Body of pancreas (tissue), 4 donors: ENCODE data around the gene THAP12. TPM values are rescaled to one million over a fixed set of nuclear protein-coding genes. Genes with fewer than 3 reads are reported as not detected.

ENCODE experiments used
- ATAC-seq: fragments of 150-250 bp; one replicate; pipeline ENCODE4 v1.9.1; 2016
- DNase-seq, 4 donors: peaks; one replicate each; pipeline ENCODE4 v3.0.0-alpha.2; 2019
- H3K27ac ChIP-seq, 4 donors: fragments of 200-600 bp; sonication (generic); 1 replicate in 3 of 4; 2 replicates in 1 of 4; pipeline versions ENCODE4 v1.5.1 to v1.6.1; 2016 to 2019; ENCODE audit warnings: mild to moderate bottlenecking in 1 of 4, mixed read lengths in 1 of 4, moderate library complexity in 1 of 4
- H3K27me3 ChIP-seq, 2 donors: fragments of 200-600 bp; sonication (generic); one replicate each; pipeline ENCODE4 v1.6.0; 2016; ENCODE audit warnings: mild to moderate bottlenecking in 1 of 2
- H3K36me3 ChIP-seq, 2 donors: fragments of 200-600 bp; sonication (generic); replicated peaks in 1 of 2; 2 replicates each; pipeline ENCODE4 v1.5.1; 2016; ENCODE audit warnings: low read depth in 2 of 2; ENCODE audit not compliant: insufficient read depth in 1 of 2
- H3K4me1 ChIP-seq: fragments of 200-600 bp; sonication (generic); one replicate; pipeline ENCODE4 v1.6.0; 2016
- H3K4me3 ChIP-seq, 2 donors: fragments of 200-600 bp; sonication (generic); 1 replicate in 1 of 2; 2 replicates in 1 of 2; pipeline ENCODE4 v1.5.1; 2016 to 2019
- H3K9me3 ChIP-seq, 3 donors: fragments of 200-600 bp; sonication (generic); 1 replicate in 2 of 3; 2 replicates in 1 of 3; pipeline ENCODE4 v1.5.1; 2016
- POLR2A ChIP-seq, 3 donors: fragments of 450-650 bp; IDR thresholded peaks; one replicate each; pipeline ENCODE4 v1.6.1; 2016; ENCODE audit warnings: antibody characterized with exemption in 3 of 3, mild to moderate bottlenecking in 2 of 3
- WGBS, 2 donors: methylation state at CpG; one replicate each; pipeline ENCODE4 v1.1.5; 2017; 5-methylcytosine and 5-hydroxymethylcytosine counted together
- intact Hi-C: fragments of 100-400 bp; cut with DNase I; formaldehyde crosslinking; loops from one replicate; pipeline ENCODE4 v1.15.1; 2023
- total RNA-seq, 2 donors: library from RNA; depleted of rRNA; stranded (reverse); fragments of >200 nt; gene quantifications; one replicate each; pipeline ENCODE4 v1.1.0, GENCODE V29; 2016
- TF ChIP-seq, protein P1 (sequence below), 7 experiments: fragments of 450-650 bp in 4 of 7; fragments of 200-600 bp in 3 of 7; sonication (generic) in 3 of 7; IDR thresholded peaks; one replicate each; pipeline ENCODE4 v1.5.1; 2016 to 2019; ENCODE audit warnings: antibody characterized with exemption in 7 of 7

THAP12 gene
- total RNA-seq, 2 donors from 2014 or later = 42.5 to 47.5 TPM

GRCh38 chr11:76318744-76319384, 62.1 kb downstream of the THAP12 start:
- 8 to 15% methylated on average over 5 to 7 of the region's 7 CpGs for WGBS, 2 donors
- no peak for TF ChIP-seq POLR2A (IDR thresholded peaks at IDR 0.05)
- TF ChIP-seq, protein P1, sequence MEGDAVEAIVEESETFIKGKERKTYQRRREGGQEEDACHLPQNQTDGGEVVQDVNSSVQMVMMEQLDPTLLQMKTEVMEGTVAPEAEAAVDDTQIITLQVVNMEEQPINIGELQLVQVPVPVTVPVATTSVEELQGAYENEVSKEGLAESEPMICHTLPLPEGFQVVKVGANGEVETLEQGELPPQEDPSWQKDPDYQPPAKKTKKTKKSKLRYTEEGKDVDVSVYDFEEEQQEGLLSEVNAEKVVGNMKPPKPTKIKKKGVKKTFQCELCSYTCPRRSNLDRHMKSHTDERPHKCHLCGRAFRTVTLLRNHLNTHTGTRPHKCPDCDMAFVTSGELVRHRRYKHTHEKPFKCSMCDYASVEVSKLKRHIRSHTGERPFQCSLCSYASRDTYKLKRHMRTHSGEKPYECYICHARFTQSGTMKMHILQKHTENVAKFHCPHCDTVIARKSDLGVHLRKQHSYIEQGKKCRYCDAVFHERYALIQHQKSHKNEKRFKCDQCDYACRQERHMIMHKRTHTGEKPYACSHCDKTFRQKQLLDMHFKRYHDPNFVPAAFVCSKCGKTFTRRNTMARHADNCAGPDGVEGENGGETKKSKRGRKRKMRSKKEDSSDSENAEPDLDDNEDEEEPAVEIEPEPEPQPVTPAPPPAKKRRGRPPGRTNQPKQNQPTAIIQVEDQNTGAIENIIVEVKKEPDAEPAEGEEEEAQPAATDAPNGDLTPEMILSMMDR (IDR thresholded peaks at IDR 0.05) = peak; percentile 88 to 97 (median 90)

GRCh38 chr11:76317296-76317695, 63.6 kb downstream of the THAP12 start:
- Histone ChIP-seq H3K4me1 (peaks cover 14% of the 10 kb centered on the region), H3K9me3 (no peaks in the 10 kb centered on the region), H3K4me3 (no peak overlapping the region), H3K36me3 (no peaks in the 10 kb centered on the region), H3K27ac (no peak overlapping the region), H3K27me3 (no peaks in the 10 kb centered on the region)
- intact Hi-C loops = loop anchor here (5.0 to 10.0 kb wide), 2 partner anchors 110 to 422 kb away; partner anchors contain the start of gene WNT11
- peak in 3 of 4 donors; percentile 23 to 49 (median 47) for DNase-seq
- ATAC-seq = no peak
- TF ChIP-seq POLR2A (IDR thresholded peaks at IDR 0.05) = no peak
- TF ChIP-seq, protein P1 (IDR thresholded peaks at IDR 0.05) = no peak
- WGBS, 2 donors = 45% methylated on average over 3 of the region's 3 CpGs; no CpG with 5 or more reads in 1 of the 2 donors

More at GRCh38 chr11:76318744-76319384, 62.1 kb downstream of the THAP12 start:
- H3K9me3 ChIP-seq = no peaks in the 10 kb centered on the region
- intact Hi-C loops = loop anchor here (5.0 to 10.0 kb wide), 2 partner anchors 112 to 424 kb away; partner anchors contain the start of gene WNT11
- H3K36me3 ChIP-seq = no peaks in the 10 kb centered on the region
- no peaks in the 10 kb centered on the region for H3K27me3 ChIP-seq
- DNase-seq (peak; percentile 87 to 92 (median 90)), ATAC-seq (peak; percentile 68)
- no peak overlapping the region for H3K4me3 ChIP-seq
- no peak overlapping the region for H3K27ac ChIP-seq
- H3K4me1 ChIP-seq = peaks cover 19% of the 10 kb centered on the region

DNA sequence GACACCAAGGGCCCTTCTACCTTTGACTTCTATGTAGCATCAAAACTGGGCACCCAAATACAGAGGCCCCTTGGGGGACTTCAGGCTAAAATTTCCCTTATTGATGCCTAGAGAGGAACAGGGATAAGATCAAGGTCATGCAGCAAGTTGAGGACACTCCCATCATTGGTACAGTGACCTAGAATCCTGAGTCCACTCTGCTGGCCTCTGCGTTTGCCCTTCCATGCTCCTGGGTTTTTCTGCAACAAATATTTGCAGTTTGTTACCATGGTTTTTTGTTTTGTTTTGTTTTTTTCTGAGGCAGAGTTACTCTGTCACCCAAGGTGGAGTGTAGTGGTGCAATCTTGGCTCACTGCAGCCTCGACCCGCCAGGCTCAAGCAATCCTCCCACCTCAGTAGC, 64.2 kb downstream of the THAP12 start:
- no peak for TF ChIP-seq POLR2A (IDR thresholded peaks at IDR 0.05)
- TF ChIP-seq, protein P1 (IDR thresholded peaks at IDR 0.05) = no peak
- 57 to 79% methylated on average over 3 of the region's 3 CpGs for WGBS, 2 donors

DNA sequence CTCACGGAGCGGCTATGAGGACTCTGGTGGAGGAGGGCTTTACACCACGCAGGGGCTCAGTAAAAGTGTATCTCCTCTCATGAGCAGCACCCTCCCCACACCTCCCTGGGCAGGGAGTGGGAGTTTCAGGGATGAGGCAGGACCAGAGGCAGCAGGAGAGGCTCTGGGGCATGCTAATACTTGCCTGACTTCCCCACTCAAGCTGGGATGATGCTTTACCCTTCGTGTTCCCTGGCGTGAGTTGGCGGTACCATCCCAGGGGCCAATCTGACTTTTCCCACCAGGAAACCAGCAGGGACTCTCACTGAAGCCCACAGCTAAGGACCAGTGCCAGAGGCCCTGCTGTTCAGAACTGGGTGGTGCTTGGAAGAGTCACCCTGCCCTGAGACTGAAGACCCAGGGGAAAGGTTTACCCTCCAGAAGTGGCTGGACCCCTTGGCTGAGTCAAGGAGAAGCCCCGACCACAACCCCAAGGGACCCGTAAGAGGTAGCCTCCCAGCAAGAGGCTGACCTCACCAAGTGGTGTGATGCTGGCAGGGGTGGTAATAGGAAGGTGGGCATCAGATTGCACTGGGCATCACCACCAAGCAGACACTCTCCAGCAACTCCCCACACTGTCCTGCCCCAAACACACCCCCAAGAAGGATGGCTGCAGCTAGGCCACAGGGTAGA, 65.6 kb downstream of the THAP12 start:
- 83 to 87% methylated on average over 3 to 8 of the region's 8 CpGs for WGBS, 2 donors

More for the DNA sequence above, 64.2 kb downstream of the THAP12 start:
- intact Hi-C loops = loop anchor here (5.0 to 10.0 kb wide), 2 partner anchors 109 to 422 kb away; partner anchors contain the start of gene WNT11
- ATAC-seq = no peak
- no peaks in the 10 kb centered on the region for H3K27me3 ChIP-seq
- H3K4me1 ChIP-seq = peaks cover 10% of the 10 kb centered on the region
- no peaks in the 10 kb centered on the region for H3K9me3 ChIP-seq
- H3K27ac ChIP-seq = no peak overlapping the region
- no peak for DNase-seq
- no peaks in the 10 kb centered on the region for H3K36me3 ChIP-seq
- no peak overlapping the region for H3K4me3 ChIP-seq

More for the DNA sequence above, 65.6 kb downstream of the THAP12 start:
- intact Hi-C loops = loop anchor here (5.0 to 10.0 kb wide), 2 partner anchors 108 to 421 kb away; partner anchors contain the start of gene WNT11
- Histone ChIP-seq H3K27ac (no peak overlapping the region), H3K4me1 (peaks cover 4% of the 10 kb centered on the region), H3K36me3 (no peaks in the 10 kb centered on the region), H3K27me3 (no peaks in the 10 kb centered on the region), H3K4me3 (no peak overlapping the region), H3K9me3 (no peaks in the 10 kb centered on the region)
- TF ChIP-seq, protein P1 (IDR thresholded peaks at IDR 0.05) = no peak
- TF ChIP-seq POLR2A (IDR thresholded peaks at IDR 0.05) = no peak
- no peak for DNase-seq
- no peak for ATAC-seq
